Omental fat pad (tissue), 4 donors: ENCODE measurements around the gene EPS15. TPM values are rescaled to one million over a fixed set of nuclear protein-coding genes. Genes with fewer than 3 reads are reported as not detected.
"Not testable (repeated sequence)": the region's sequence is repeated elsewhere in the genome, so short reads cannot be mapped to it uniquely, and the experiment has no call there.

Source experiments
- ATAC-seq: fragments of 150-250 bp; one replicate; pipeline ENCODE4 v1.9.1; 2016; ENCODE audit warnings: mild to moderate bottlenecking, moderate library complexity; ENCODE audit not compliant: low FRiP score
- DNase-seq: peaks from one replicate; pipeline ENCODE4 v3.0.0-alpha.2; 2019; ENCODE audit warnings: low spot score
- total RNA-seq, 4 donors: library from RNA; depleted of rRNA; stranded (reverse); fragments of >200 nt; gene quantifications; one replicate each; pipeline ENCODE4 v1.1.0, GENCODE V29; 2016
- TF ChIP-seq, protein P1 (sequence below), 3 donors: fragments of 450-650 bp; IDR thresholded peaks; one replicate each; pipeline ENCODE4 v1.5.1; 2016 to 2017; ENCODE audit warnings: antibody characterized with exemption in 3 of 3, mild to moderate bottlenecking in 3 of 3, moderate library complexity in 2 of 3

The EPS15 gene
- total RNA-seq, 4 donors from 2014 or later = 83.1 to 186 (median 92.9) TPM

DNA sequence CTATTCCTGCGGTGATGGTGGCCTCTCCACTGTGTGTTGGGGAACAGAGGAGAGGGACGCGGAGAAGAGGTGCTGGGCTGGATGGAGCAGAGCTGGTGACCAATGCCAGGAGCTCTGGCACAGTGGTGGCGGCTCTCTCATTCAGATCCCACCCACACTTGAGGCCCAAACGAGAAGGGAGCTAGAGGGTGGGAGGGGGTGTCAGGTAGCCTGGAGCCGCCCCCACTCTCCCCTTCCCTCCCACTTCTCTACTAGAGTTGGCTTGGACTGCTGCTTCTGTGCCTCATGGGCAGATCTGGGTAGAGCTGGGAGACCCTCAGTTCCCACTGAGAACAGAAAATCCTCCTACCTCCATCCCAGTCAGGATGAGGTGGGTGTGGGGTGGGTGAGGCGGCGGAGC lies 192.2 kb downstream of the EPS15 start:
- TF ChIP-seq, protein P1, sequence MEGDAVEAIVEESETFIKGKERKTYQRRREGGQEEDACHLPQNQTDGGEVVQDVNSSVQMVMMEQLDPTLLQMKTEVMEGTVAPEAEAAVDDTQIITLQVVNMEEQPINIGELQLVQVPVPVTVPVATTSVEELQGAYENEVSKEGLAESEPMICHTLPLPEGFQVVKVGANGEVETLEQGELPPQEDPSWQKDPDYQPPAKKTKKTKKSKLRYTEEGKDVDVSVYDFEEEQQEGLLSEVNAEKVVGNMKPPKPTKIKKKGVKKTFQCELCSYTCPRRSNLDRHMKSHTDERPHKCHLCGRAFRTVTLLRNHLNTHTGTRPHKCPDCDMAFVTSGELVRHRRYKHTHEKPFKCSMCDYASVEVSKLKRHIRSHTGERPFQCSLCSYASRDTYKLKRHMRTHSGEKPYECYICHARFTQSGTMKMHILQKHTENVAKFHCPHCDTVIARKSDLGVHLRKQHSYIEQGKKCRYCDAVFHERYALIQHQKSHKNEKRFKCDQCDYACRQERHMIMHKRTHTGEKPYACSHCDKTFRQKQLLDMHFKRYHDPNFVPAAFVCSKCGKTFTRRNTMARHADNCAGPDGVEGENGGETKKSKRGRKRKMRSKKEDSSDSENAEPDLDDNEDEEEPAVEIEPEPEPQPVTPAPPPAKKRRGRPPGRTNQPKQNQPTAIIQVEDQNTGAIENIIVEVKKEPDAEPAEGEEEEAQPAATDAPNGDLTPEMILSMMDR (IDR thresholded peaks at IDR 0.05) = no peak
- DNase-seq = no peak
- ATAC-seq = no peak

DNA sequence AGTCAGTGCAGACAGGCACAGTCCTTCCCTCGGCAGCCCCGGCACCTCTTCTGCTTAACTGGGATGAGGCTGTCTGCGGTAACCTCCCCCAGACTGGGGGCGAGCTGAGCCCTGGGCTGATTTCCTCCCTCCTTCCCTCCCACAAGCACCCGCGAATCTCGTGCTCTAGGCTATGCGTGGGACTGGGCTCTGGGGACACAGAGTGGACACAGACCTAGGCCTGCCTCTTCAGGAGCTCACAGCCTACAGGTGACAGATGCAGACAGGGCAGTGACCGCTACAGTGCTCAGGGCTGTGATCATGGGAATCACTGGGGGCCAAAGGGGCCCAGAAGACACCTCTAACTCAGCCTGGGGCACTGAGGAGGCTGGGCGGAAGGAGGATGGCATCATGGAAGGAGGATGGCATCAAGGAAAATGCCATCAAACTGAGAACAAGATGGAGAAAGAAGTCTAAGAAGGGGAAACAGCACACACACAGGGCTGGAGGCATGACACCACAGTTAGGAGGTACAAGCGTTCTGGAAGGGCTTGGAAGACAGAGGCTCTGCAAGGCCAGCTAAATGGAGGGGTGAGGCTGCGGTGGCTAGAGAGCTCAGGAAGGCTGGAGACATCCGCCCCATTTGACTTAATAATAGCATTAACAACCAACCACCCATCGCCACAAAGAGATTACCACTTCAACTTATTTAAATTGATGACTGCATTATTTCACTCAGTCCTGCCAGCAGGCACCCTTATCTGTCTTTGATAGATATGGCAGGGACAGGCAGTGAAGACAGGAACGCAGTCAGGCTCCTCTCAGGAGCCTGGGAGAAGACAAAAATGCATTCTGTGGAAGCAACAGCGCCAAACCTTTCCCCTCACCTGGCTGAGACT lies 192.9 kb downstream of the EPS15 start:
- no peak for ATAC-seq

DNA sequence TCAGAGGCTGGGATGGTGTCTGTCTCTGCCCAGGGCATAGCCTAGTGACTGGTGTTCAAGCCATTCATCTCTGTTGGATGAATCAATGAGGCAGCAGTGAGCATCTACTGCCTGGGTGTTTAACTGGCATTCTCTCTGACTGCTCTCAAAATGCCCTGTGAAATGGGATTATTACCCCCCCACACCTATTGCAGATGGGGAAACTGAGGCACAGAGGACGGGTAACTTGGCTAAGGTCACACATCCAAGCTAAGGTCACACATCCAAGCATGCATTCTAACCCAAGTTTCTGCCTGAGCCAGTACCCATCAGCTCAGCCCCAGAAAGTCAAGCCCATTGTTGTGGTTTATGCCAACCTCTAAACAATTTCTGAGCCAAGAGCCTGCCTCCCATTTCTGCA lies 193.7 kb downstream of the EPS15 start:
- TF ChIP-seq, protein P1 (IDR thresholded peaks at IDR 0.05) = no peak
- ATAC-seq (no peak), DNase-seq (no peak)

More for the DNA sequence above, 192.9 kb downstream of the EPS15 start:
- TF ChIP-seq, protein P1 (IDR thresholded peaks at IDR 0.05) = no peak
- no peak for DNase-seq

DNA sequence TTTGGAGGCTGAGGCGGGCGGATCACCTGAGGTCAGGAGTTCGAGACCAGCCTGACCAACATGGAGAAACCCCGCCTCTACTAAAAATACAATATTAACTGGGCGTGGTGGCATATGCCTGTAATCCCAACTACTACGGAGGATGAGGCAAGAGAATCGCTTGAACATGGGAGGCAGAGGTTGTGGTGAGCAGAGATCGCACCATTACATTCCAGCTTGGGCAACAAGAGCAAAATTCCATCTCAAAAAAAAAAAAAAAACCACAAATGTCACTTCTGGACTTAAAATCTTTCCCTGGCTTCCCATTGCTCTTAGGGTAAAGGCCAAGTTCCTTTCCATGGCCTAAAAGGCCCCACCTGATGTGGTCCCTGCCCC lies 194.1 kb downstream of the EPS15 start:
- DNase-seq, ATAC-seq: not testable (repeated sequence)

DNA sequence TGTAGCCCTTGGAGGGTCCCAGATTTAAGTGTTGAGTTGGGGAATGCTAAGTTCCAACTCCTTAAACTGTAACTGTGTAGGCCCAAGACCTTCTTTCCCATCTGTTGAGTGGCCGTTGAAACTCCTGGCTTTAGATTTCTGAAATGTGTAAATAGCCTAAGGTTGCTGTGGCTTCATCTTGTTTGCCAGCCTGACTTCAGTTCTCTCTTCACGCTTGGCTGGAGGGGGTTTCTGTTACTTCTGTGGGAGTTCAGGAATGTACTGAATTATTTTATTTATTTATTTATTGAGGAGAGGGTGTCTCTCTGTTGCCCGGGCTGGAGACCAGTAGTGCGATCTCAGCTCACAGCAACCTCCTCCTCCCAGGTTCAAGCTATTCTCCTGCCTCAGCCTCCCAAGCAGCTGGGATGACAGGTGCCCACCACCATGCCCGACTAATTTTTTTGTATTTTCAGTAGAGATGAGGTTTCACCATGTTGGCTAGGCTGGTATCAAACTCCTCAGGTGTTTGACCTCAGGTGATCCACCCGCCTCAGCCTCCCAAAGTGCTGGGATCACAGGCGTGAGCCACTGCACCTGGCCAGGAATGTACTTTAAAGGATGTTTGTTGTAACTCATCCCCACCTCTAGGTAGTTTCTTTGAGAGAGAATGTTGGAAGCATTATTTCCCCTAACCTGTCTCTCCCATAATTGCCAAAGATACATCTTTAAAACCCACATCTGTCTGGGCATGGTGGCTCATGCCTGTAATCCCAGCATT lies 194.6 kb downstream of the EPS15 start:
- DNase-seq = no peak
- TF ChIP-seq, protein P1 (IDR thresholded peaks at IDR 0.05) = no peak
- no peak for ATAC-seq

DNA sequence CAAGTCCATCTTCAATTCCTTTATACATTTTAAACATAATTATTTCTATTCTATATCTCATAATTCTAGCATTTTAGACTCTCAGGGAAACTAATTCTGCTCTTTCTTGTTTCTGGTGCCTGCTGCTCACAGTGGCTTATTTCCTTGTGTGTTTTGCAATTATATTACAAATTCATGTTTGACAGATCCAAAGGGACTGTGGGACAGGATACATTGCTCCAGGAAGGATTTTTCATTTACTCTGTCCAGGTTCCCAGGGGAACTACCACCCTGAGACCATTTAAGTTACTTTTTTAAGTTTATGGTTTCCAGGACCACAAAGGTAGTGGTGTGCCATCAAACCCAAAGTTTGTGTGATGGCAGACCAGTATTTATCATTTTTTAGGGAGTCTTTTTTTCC lies 195.3 kb downstream of the EPS15 start:
- DNase-seq (no peak), ATAC-seq (no peak)
- TF ChIP-seq, protein P1 (IDR thresholded peaks at IDR 0.05) = no peak

DNA sequence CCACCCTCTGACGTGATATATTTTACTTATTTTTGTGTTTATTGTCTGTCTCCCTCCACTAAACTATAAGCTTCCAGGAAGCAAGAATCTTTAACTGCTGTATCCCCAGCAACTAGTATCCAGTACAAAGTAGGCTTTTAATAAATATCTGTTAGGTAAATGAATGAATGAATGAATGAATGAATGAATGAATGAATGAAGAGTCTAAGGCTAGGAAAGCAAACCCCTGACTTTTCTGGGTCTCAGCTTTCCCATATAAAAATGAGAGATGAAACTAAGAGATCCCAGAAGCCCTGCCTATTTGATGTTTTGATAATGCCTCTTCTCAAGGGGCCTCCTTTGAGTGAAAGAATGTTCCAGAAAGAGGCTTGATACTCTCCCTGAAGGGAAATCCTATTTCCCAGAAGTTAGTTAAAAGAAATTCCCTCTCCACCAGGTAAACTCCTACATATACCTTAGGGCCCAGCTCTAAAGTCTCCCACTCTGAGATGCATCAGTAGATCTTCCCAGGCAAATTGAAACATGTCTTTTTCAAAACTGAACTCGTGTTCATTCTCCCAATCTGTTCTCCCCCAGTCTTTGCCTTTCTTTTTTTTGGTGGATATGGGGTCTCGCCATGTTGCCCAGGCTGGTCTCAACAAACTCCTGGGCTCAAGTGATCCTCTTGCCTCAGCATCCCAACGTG lies 196.5 kb downstream of the EPS15 start:
- DNase-seq (no peak), ATAC-seq (no peak)
- TF ChIP-seq, protein P1 (IDR thresholded peaks at IDR 0.05) = no peak
